Sigmoid colon (tissue), 4 donors: ENCODE measurements around the gene ZPR1.

Source experiments
- EP300 ChIP-seq, 4 donors: sonication (generic); formaldehyde crosslinking; IDR thresholded peaks; one replicate each; pipeline ENCODE4 v1.6.1; 2017; ENCODE audit warnings: antibody characterized with exemption in 4 of 4
- POLR2A ChIP-seq, 2 donors: fragments of 450-650 bp; IDR thresholded peaks; one replicate each; pipeline ENCODE4 v1.6.1; 2016; ENCODE audit warnings: antibody characterized with exemption in 2 of 2, mild to moderate bottlenecking in 2 of 2, moderate library complexity in 2 of 2
- POLR2AphosphoS5 ChIP-seq, 4 donors: sonication (generic); formaldehyde crosslinking; IDR thresholded peaks; one replicate each; pipeline ENCODE4 v1.6.1; 2017; ENCODE audit warnings: antibody characterized with exemption in 4 of 4
- TF ChIP-seq, protein P1 (sequence below), 4 experiments: fragments of 450-650 bp in 3 of 4; fragments of 200-600 bp in 1 of 4; IDR thresholded peaks; one replicate each; pipeline ENCODE4 v1.5.1; 2016 to 2019; ENCODE audit warnings: antibody characterized with exemption in 4 of 4, mild to moderate bottlenecking in 3 of 4, moderate library complexity in 2 of 4

DNA sequence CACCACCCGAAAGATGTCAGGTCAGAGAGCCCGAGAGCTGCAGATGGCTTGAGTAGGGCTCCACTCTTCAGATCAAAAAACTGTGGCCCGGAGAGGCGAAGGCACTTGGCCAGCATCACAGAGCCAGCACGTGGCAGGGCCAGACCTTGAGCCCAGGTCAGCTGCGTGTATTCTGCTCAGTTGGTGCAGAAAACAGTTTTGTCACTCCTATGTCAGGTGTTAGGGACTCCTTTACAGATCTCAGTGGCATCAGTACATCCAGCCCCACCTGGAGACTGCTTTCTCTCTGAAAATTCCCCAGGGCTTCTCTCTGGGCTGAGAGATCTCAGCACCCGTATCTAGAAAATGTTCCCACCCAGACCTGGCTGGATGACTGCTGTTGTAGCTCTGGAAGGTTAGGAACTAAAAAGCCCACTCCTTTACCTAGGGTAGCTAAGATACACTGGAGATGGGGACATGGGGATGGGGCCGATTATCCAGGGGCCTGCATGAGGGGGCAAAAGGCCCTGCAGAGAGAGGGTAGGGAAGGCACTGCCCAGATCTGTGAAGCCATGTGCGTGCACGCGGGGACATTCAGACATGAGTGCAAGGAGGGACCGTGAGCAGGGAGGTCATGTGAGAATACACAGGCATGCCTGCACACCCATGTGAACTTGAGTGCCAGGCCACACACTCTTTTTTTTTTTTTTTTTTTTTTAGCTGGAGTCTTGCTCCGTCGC, 46.2 kb upstream of the ZPR1 start:
- TF ChIP-seq, protein P1, sequence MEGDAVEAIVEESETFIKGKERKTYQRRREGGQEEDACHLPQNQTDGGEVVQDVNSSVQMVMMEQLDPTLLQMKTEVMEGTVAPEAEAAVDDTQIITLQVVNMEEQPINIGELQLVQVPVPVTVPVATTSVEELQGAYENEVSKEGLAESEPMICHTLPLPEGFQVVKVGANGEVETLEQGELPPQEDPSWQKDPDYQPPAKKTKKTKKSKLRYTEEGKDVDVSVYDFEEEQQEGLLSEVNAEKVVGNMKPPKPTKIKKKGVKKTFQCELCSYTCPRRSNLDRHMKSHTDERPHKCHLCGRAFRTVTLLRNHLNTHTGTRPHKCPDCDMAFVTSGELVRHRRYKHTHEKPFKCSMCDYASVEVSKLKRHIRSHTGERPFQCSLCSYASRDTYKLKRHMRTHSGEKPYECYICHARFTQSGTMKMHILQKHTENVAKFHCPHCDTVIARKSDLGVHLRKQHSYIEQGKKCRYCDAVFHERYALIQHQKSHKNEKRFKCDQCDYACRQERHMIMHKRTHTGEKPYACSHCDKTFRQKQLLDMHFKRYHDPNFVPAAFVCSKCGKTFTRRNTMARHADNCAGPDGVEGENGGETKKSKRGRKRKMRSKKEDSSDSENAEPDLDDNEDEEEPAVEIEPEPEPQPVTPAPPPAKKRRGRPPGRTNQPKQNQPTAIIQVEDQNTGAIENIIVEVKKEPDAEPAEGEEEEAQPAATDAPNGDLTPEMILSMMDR (IDR thresholded peaks at IDR 0.05) = no peak
- TF ChIP-seq EP300 (IDR thresholded peaks at IDR 0.05) (no peak), POLR2AphosphoS5 (IDR thresholded peaks at IDR 0.05) (no peak), POLR2A (IDR thresholded peaks at IDR 0.05) (no peak)
